ENCODE measurements around the gene TMEM63B.

- TF ChIP-seq EZH2 (IDR thresholded peaks at IDR 0.05) (no peak), POLR2AphosphoS5 (IDR thresholded peaks at IDR 0.05; ENCODE audit: borderline replicate concordance, low read depth, low read length) (no peak)
Measured at GRCh38 chr6:44201200-44201599, 73.8 kb downstream of the TMEM63B start.
